PC-9 (cell line): ENCODE results near the gene TTC39C. TPM values are rescaled to one million over a fixed set of nuclear protein-coding genes. Genes with fewer than 3 reads are reported as not detected.

Source experiments
- BruUV-seq: library from RNA; stranded (reverse); fragments of 400-500 nt; replicated peaks from 2 replicates; lab custom pipeline; 2021; lab: Mats Ljungman, UMichigan
- CTCF ChIA-PET: fragments of 300-600 bp; sonication (Branson Sonifier 250); formaldehyde crosslinking; loops from one replicate; lab custom pipeline; 2022; ENCODE audit warnings: antibody characterized with exemption; lab: Charles Lee
- POLR2A ChIA-PET: fragments of 300-600 bp; sonication (Branson Sonifier 250); formaldehyde crosslinking; loops from one replicate; lab custom pipeline; 2022; ENCODE audit warnings: antibody characterized with exemption; ENCODE audit not compliant: unreplicated experiment; lab: Charles Lee
- DNase-seq, 2 experiments: peaks; one replicate each; pipeline versions ENCODE4 v3.0.0 to v3.0.0-alpha.2; 2015 to 2022; ENCODE audit warnings: mixed read lengths in 1 of 2
- H2AFZ ChIP-seq: fragments of 200-600 bp; sonication (generic); 2 replicates; pipeline ENCODE4 v1.8.1; 2017; ENCODE audit warnings: antibody characterized with exemption
- H3F3A ChIP-seq: fragments of 200-600 bp; sonication (generic); 2 replicates; pipeline ENCODE4 v1.8.1; 2017; ENCODE audit warnings: antibody characterized with exemption, mild to moderate bottlenecking, low read depth; ENCODE audit not compliant: insufficient read depth
- H3K27ac ChIP-seq: fragments of 200-600 bp; sonication (generic); 2 replicates; pipeline ENCODE4 v1.6.1; 2016; ENCODE audit warnings: mixed run types
- H3K27me3 ChIP-seq: fragments of 200-600 bp; sonication (generic); 2 replicates; pipeline ENCODE4 v1.6.1; 2016; ENCODE audit warnings: low read depth, mixed run types; ENCODE audit not compliant: insufficient read depth
- H3K36me3 ChIP-seq: fragments of 200-600 bp; sonication (generic); 2 replicates; pipeline ENCODE4 v1.6.1; 2016; ENCODE audit warnings: low read depth, mixed run types
- H3K4me1 ChIP-seq: fragments of 200-600 bp; sonication (generic); replicated peaks from 2 replicates; pipeline ENCODE4 v1.6.1; 2016; ENCODE audit warnings: mixed run types; ENCODE audit not compliant: insufficient read depth
- H3K4me2 ChIP-seq: fragments of 200-600 bp; sonication (generic); 2 replicates; pipeline ENCODE4 v1.6.1; 2017; ENCODE audit warnings: mixed run types
- H3K4me3 ChIP-seq: fragments of 200-600 bp; sonication (generic); 2 replicates; pipeline ENCODE4 v1.6.1; 2016; ENCODE audit warnings: mixed run types
- H3K79me2 ChIP-seq: fragments of 200-600 bp; sonication (generic); 2 replicates; pipeline ENCODE4 v1.6.1; 2017; ENCODE audit warnings: low read depth, mixed run types
- H3K9me2 ChIP-seq: fragments of 200-600 bp; sonication (generic); 2 replicates; pipeline ENCODE4 v1.8.1; 2017; ENCODE audit warnings: mild to moderate bottlenecking; ENCODE audit not compliant: insufficient read depth
- H3K9me3 ChIP-seq: fragments of 200-600 bp; sonication (generic); 2 replicates; pipeline ENCODE4 v1.8.1; 2016; ENCODE audit warnings: low read depth; ENCODE audit not compliant: insufficient read depth
- H4K20me1 ChIP-seq: fragments of 200-600 bp; sonication (generic); 2 replicates; pipeline ENCODE4 v1.8.1; 2017; ENCODE audit not compliant: insufficient read depth
- CTCF ChIP-seq: fragments of 200-600 bp; sonication (generic); conservative IDR thresholded peaks from 2 replicates; pipeline ENCODE4 v1.6.1; 2017; ENCODE audit warnings: mixed run types, antibody characterized with exemption, mild to moderate bottlenecking, moderate library complexity
- EZH2 ChIP-seq: fragments of 200-600 bp; sonication (generic); IDR thresholded peaks from 2 replicates; pipeline ENCODE4 v1.8.0; 2017; ENCODE audit warnings: antibody characterized with exemption, low read depth
- intact Hi-C: fragments of 100-400 bp; cut with micrococcal nuclease; formaldehyde crosslinking; loops from one replicate; pipeline ENCODE4 v1.10.0; 2022; ENCODE audit not compliant: unreplicated experiment
- total RNA-seq: library from RNA; stranded (reverse); gene quantifications from 2 replicates; pipeline ENCODE4 v1.2.3, GENCODE V29; 2021

The TTC39C gene
- total RNA-seq, 1 experiment from 2014 or later = 15.3 TPM

GRCh38 chr18:24120676-24121075, 106.1 kb downstream of the TTC39C start:
- ChIA-PET CTCF (no interaction called here), POLR2A (interaction anchor here (0.5 kb wide), 1 partner anchor 17 kb away, joined by 17 read pairs; no protein-coding TSS in a partner anchor)
- intact Hi-C loops = no loop called here
- Histone ChIP-seq H3K27me3 (no peaks in the 10 kb centered on the region), H3K4me1 (no peaks in the 10 kb centered on the region), H3K79me2 (no peaks in the 10 kb centered on the region), H3K9me3 (no peaks in the 10 kb centered on the region), H3K4me2 (no peak overlapping the region), H3K36me3 (no peaks in the 10 kb centered on the region), H4K20me1 (no peaks in the 10 kb centered on the region), H3K9me2 (no peaks in the 10 kb centered on the region), H2AFZ (no peak overlapping the region), H3K27ac (no peak overlapping the region), H3F3A (0 out of 2 replicates have a peak, but pooled peaks cover 3% of the 10 kb centered on the region), H3K4me3 (no peak overlapping the region)
- DNase-seq = no peak
- no peak for TF ChIP-seq EZH2
- TF ChIP-seq CTCF = no peak
- no TSS peak for BruUV-seq

- BruUV-seq = no TSS peak
- no peaks in the 10 kb centered on the region for H3K27me3 ChIP-seq
- H3K27ac ChIP-seq = no peak overlapping the region
- H3F3A ChIP-seq = 0 out of 2 replicates have a peak, but pooled peaks cover 3% of the 10 kb centered on the region
- intact Hi-C loops = no loop called here
- H3K9me3 ChIP-seq = no peaks in the 10 kb centered on the region
- H2AFZ ChIP-seq = no peak overlapping the region
- no peaks in the 10 kb centered on the region for H3K4me1 ChIP-seq
- no peaks in the 10 kb centered on the region for H3K36me3 ChIP-seq
- no peak overlapping the region for H3K4me3 ChIP-seq
- no peaks in the 10 kb centered on the region for H4K20me1 ChIP-seq
- no peak for DNase-seq
- ChIA-PET POLR2A (no interaction called here), CTCF (interaction anchor here (0.6 kb wide), 1 partner anchor 293 kb away, joined by 3 read pairs; no protein-coding TSS in a partner anchor)
- TF ChIP-seq EZH2 (no peak), CTCF (no peak)
- no peak overlapping the region for H3K4me2 ChIP-seq
- H3K9me2 ChIP-seq = no peaks in the 10 kb centered on the region
- no peaks in the 10 kb centered on the region for H3K79me2 ChIP-seq
These were observed 107.1 kb downstream of the TTC39C start for GRCh38 chr18:24121625-24122024.

GRCh38 chr18:24126155-24126961, 111.8 kb downstream of the TTC39C start:
- Histone ChIP-seq H3K9me3 (no peaks in the 10 kb centered on the region), H3F3A (no peaks in the 10 kb centered on the region), H2AFZ (no peak overlapping the region), H3K4me1 (no peaks in the 10 kb centered on the region), H3K27ac (no peak overlapping the region), H3K27me3 (no peaks in the 10 kb centered on the region), H4K20me1 (no peaks in the 10 kb centered on the region), H3K4me2 (no peak overlapping the region), H3K79me2 (no peaks in the 10 kb centered on the region), H3K36me3 (no peaks in the 10 kb centered on the region), H3K4me3 (no peak overlapping the region), H3K9me2 (no peaks in the 10 kb centered on the region)
- BruUV-seq = no TSS peak
- CTCF ChIA-PET = no interaction called here
- intact Hi-C loops = no loop called here
- TF ChIP-seq CTCF = no peak
- no peak for TF ChIP-seq EZH2
- POLR2A ChIA-PET = no interaction called here
- no peak for DNase-seq
